Astrocyte (in vitro differentiated cells and primary cell): ENCODE data around the gene FHL3.

Experiments used
- EZH2 ChIP-seq: IDR thresholded peaks from 2 replicates; pipeline ENCODE4 v1.6.1; 2012; ENCODE audit warnings: mild to moderate bottlenecking, low read length, inconsistent platforms; ENCODE audit not compliant: insufficient read depth
- TF ChIP-seq, protein P1 (sequence below): IDR thresholded peaks from 2 replicates; pipeline ENCODE4 v1.5.1; 2011; ENCODE audit warnings: low read depth, mild to moderate bottlenecking, inconsistent platforms, low read length, moderate library complexity; ENCODE audit not compliant: insufficient read depth

DNA sequence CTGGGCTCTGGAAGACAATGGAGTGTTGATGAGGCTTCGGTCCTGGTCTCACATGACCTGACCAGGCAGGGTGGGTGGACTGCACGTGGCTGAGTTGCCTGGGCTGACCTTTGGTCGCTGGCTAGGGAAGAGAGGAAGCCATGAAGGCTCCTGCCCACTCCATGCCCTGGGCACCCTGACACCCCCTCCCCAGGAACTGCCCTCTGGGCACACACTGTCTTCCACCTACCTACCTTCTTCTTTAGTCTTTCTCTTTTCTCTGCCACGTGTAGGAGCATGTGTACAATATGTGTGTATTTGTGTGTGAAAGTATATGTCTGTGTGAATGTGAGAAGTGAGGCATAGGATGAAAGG is 26.2 kb upstream of the FHL3 start:
- TF ChIP-seq, protein P1, sequence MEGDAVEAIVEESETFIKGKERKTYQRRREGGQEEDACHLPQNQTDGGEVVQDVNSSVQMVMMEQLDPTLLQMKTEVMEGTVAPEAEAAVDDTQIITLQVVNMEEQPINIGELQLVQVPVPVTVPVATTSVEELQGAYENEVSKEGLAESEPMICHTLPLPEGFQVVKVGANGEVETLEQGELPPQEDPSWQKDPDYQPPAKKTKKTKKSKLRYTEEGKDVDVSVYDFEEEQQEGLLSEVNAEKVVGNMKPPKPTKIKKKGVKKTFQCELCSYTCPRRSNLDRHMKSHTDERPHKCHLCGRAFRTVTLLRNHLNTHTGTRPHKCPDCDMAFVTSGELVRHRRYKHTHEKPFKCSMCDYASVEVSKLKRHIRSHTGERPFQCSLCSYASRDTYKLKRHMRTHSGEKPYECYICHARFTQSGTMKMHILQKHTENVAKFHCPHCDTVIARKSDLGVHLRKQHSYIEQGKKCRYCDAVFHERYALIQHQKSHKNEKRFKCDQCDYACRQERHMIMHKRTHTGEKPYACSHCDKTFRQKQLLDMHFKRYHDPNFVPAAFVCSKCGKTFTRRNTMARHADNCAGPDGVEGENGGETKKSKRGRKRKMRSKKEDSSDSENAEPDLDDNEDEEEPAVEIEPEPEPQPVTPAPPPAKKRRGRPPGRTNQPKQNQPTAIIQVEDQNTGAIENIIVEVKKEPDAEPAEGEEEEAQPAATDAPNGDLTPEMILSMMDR: no peak
- TF ChIP-seq EZH2: no peak
